Measurements from ENCODE around the gene ST8SIA5.

Gene ST8SIA5

DNA sequence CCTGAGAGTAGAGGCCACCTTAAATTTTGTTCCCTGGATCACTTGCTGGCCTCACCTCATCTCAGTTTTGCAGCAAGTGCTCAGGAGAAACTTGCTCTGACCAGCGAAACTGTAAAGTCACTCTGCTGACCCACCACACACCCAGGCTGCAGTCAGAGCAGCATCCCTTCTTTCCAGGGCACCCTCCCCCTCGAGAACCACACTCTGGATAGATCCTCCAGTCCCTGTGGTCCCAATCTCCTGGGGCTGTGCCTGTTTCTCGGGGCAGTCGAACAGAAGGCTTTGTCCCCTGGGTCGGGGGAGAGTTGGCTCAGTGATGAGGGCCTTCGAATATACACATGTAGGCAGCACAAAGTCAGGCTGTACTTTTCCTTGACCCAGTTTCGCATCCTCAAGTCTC, 18.4 kb downstream of the ST8SIA5 start:
- DNase-seq, result no peak

- DNase-seq, result no peak
These were observed 20.1 kb downstream of the ST8SIA5 start for GRCh38 chr18:46736736-46737135.

- DNase-seq, result no peak
These were observed 20.7 kb downstream of the ST8SIA5 start for GRCh38 chr18:46736135-46736534.

- DNase-seq, result no peak
These were observed 21.9 kb downstream of the ST8SIA5 start for GRCh38 chr18:46734981-46735380.

- DNase-seq, result no peak
These were observed 23.0 kb downstream of the ST8SIA5 start for GRCh38 chr18:46733872-46734271.

GRCh38 chr18:46732801-46733200, 24.1 kb downstream of the ST8SIA5 start:
- no peak for DNase-seq

GRCh38 chr18:46732201-46732600, 24.7 kb downstream of the ST8SIA5 start:
- no peak for DNase-seq

- DNase-seq, result no peak
These were observed 25.5 kb downstream of the ST8SIA5 start for GRCh38 chr18:46731316-46731715.

- DNase-seq, result no peak
These were observed 28.5 kb downstream of the ST8SIA5 start for GRCh38 chr18:46728219-46728930.

- no peak for DNase-seq
These were observed 29.7 kb downstream of the ST8SIA5 start for GRCh38 chr18:46727177-46727576.

DNA sequence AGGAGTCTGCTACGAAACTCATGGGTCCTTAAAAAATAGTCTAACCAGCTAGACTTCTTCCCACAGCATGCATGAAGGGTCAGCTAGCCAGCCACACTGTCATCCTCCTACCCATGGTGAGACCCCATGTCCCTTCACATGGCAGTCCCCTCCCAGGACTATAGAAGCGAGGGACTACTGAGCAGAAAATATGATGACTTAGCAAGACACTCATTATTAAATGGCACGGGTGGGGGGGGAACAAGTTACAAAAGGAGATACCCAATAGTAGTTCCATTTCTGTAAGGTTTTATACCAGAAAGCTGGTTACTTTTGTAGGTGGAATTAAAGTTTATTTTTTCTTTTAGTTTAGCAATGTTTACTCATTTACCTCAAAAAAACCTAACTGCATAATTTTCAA, 31.5 kb downstream of the ST8SIA5 start:
- no peak for DNase-seq

DNA sequence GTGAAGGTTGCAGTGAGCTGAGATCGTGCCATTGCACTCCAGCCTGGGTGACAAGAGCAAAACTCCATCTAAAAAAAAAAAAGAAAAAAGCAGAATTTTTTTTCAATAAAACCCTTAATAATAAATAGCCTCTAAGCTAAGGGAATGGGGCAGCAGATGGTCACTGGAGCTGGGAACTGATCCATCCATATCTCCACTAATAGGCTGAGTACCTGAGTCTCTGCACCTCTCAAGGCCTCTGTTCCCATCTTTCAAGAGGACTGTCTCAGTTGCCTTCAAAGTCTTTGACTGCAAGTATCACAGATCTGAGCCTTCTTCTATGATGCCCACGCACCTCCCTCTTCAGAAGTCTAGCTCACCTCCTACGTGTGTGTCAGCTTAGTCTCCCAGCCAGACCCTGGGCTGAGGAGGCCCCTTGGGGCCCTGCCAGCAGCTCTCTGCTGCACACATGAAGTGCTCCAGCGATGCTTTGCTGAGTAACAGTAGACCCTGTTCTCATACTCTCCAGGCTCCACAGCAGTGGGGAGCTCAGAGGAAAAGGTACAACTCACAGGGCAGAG, 32.9 kb downstream of the ST8SIA5 start:
- no peak for DNase-seq

GRCh38 chr18:46722051-46722450, 34.8 kb downstream of the ST8SIA5 start:
- no peak for DNase-seq

GRCh38 chr18:46721331-46721730, 35.5 kb downstream of the ST8SIA5 start:
- DNase-seq, result no peak

- DNase-seq, result no peak
These were observed 36.3 kb downstream of the ST8SIA5 start for GRCh38 chr18:46720521-46720920.

- no peak for DNase-seq
These were observed 36.8 kb downstream of the ST8SIA5 start for GRCh38 chr18:46720092-46720491.

DNA sequence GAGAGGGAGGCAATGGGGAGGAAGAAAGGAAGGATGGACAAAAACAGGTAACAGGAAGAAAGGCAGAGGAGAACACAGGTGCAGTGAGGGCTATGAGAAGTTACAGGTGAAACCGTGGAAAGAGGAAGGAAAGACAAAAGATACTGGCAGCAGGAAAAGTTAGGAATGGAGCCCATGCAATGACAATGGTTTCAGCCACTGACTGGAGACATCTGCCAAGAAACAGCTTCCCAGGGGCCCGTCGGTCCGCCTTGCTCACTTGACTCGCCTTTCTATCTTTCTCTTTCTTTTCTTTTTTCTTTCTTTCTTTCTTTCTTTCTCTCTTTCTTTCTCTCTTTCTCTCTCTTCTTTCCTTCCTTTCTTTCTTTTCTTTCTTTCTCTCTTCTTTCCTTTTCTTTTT, 37.5 kb downstream of the ST8SIA5 start:
- no peak for DNase-seq

GRCh38 chr18:46718501-46719341, 38.1 kb downstream of the ST8SIA5 start:
- DNase-seq, result no peak

DNA sequence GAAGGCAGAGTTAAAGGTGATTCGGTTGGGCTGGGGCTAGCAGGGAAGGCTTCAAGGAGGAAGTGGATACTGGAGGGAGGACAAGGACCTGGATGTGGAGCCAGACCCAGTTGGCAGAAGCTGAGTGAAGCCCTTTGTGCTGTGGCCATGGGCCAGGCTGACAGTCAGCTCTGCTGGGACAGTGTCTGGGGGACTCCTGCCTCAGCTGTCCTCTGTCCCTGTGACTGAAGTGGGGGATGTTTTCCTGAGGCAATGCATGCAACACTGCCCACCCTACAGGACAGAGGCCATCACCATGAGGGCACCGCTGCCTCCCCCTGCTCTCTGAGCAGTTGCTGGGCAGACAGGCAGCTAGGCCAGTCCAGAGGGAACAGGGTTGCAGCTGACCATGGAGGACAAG, 40.0 kb downstream of the ST8SIA5 start:
- no peak for DNase-seq

- no peak for DNase-seq
These were observed 40.5 kb downstream of the ST8SIA5 start for GRCh38 chr18:46716336-46716735.

GRCh38 chr18:46715062-46715461, 41.8 kb downstream of the ST8SIA5 start:
- no peak for DNase-seq

DNA sequence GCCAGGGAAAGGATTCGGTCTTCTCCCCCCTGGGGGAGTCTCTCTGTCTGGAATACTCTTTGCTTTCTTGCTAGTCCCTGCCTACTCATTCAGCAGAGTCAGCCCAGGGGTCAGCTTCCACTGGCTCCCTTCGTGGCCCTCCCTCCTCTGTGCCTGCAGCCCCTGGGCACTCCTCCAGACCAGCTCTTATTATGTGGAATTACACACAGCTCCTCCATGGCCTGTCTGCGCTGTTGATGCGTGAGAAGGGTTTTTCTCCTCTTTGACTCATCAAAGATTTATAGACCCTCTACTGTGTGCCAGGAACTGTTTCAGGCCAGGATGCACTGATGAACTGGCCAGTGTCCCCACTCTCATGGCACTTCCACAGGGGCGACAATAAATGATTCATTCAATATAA, 44.4 kb downstream of the ST8SIA5 start:
- DNase-seq, result no peak

GRCh38 chr18:46711444-46711863, 45.4 kb downstream of the ST8SIA5 start:
- DNase-seq, result no peak

- no peak for DNase-seq
These were observed 49.9 kb downstream of the ST8SIA5 start for GRCh38 chr18:46706968-46707367.

Data from activated CD8-positive, alpha-beta memory T cell treated with anti-CD3 and anti-CD28 coated beads, Interleukin-2, amount 50 U/mL, for 4 hours (primary cell).